ENCODE measurements around the gene SGCA. TPM values are rescaled to one million over a fixed set of nuclear protein-coding genes. Genes with fewer than 3 reads are reported as not detected.

SGCA gene
- total and polyA plus RNA-seq, 10 of the 15 experiments (the other 5 are each of a cell fraction or from before 2014, with no cell fraction given), result 0.13 to 2.2 (median 0.50) TPM; not detected in 2

- intact Hi-C loops (cut with micrococcal nuclease; ENCODE audit: unreplicated experiment), result no loop called here
- ChIA-PET CTCF (interaction anchor here (1.0 to 17.0 kb wide), 6 partner anchors 14 to 71 kb away, joined by 3 to 514 read pairs (median 22); partner anchors contain the start of gene PDK2), SMC1A (ENCODE audit: uncharacterized antibody, unreplicated experiment) (interaction anchor here (0.8 to 2.9 kb wide), 6 partner anchors 13 to 166 kb away, joined by 3 to 22 read pairs (median 7); no protein-coding TSS in a partner anchor), RAD21 (ENCODE audit: unreplicated experiment) (interaction anchor here (0.6 to 2.8 kb wide), 4 partner anchors 13 to 48 kb away, joined by 3 to 24 read pairs (median 8); partner anchors contain the start of gene PPP1R9B), POLR2A (interaction anchor here (0.6 to 2.8 kb wide), 4 partner anchors 11 to 135 kb away, joined by 3 to 18 read pairs (median 4); partner anchors contain the start of gene PDK2)
- no peak overlapping the region for H3K4me2 ChIP-seq (ENCODE audit: control insufficient read depth, insufficient read depth)
- no peak for FAIRE-seq
- WGBS (ENCODE audit: insufficient coverage, insufficient replicate concordance, low lambda C conversion rate, missing lambda C conversion rate), result 54% methylated on average over 9 of the region's 9 CpGs
- DNase-seq (ENCODE audit: low read depth, low spot score), result no peak
- H3K4me3 ChIP-seq, result no peak overlapping the region
- in situ Hi-C loops (cut with MboI), result no loop called here
- no peaks in the 10 kb centered on the region for H3K36me3 ChIP-seq (ENCODE audit: control insufficient read depth in 2 of 2, insufficient read depth in 2 of 2, low read length in 1 of 2)
- H3K4me1 ChIP-seq (ENCODE audit: control insufficient read depth, insufficient read depth, low read length), result peaks cover 26% of the 10 kb centered on the region
- no peak for ATAC-seq
- no peaks in the 10 kb centered on the region for H3K27me3 ChIP-seq (replicated peaks in 1 of 2; ENCODE audit: control insufficient read depth in 2 of 2, insufficient read depth in 2 of 2, low read length in 1 of 2)
- no peaks in the 10 kb centered on the region for H4K20me1 ChIP-seq (ENCODE audit: control insufficient read depth, insufficient read depth)
- no peak overlapping the region for H3K9ac ChIP-seq (ENCODE audit: control insufficient read depth, insufficient read depth, low read length)
- H3K9me3 ChIP-seq (replicated peaks; ENCODE audit: control insufficient read depth, insufficient read depth, low read length), result no peaks in the 10 kb centered on the region
- no TSS peak for BruUV-seq (replicated peaks)
- no peaks in the 10 kb centered on the region for H3K79me2 ChIP-seq (ENCODE audit: control insufficient read depth, insufficient read depth, low read length)
- no peak overlapping the region for H3K27ac ChIP-seq (ENCODE audit: control insufficient read depth, insufficient read depth)
- no peak overlapping the region for H2AFZ ChIP-seq (ENCODE audit: control insufficient read depth, low read depth, low read length)
- no peak for TF ChIP-seq TBL1XR1 (IDR thresholded peaks at IDR 0.05; ENCODE audit: low read depth, low read length)
- TF ChIP-seq DPF2 (IDR thresholded peaks at IDR 0.05), result no peak
These were observed 739 bp upstream of the SGCA start for GRCh38 chr17:50165066-50165465.

- SMC1A ChIA-PET (ENCODE audit: uncharacterized antibody, unreplicated experiment), result interaction anchor here (0.8 to 2.9 kb wide), 5 partner anchors 13 to 166 kb away, joined by 3 to 22 read pairs (median 8); no protein-coding TSS in a partner anchor
- Histone ChIP-seq H3K27me3 (replicated peaks in 1 of 2; ENCODE audit: control insufficient read depth in 2 of 2, insufficient read depth in 2 of 2, low read length in 1 of 2) (no peaks in the 10 kb centered on the region), H3K27ac (ENCODE audit: control insufficient read depth, insufficient read depth) (no peak overlapping the region), H2AFZ (ENCODE audit: control insufficient read depth, low read depth, low read length) (no peak overlapping the region), H3K9ac (ENCODE audit: control insufficient read depth, insufficient read depth, low read length) (no peak overlapping the region), H3K9me3 (replicated peaks; ENCODE audit: control insufficient read depth, insufficient read depth, low read length) (no peaks in the 10 kb centered on the region), H4K20me1 (ENCODE audit: control insufficient read depth, insufficient read depth) (no peaks in the 10 kb centered on the region), H3K4me1 (ENCODE audit: control insufficient read depth, insufficient read depth, low read length) (peaks cover 28% of the 10 kb centered on the region), H3K79me2 (ENCODE audit: control insufficient read depth, insufficient read depth, low read length) (no peaks in the 10 kb centered on the region), H3K4me2 (ENCODE audit: control insufficient read depth, insufficient read depth) (no peak overlapping the region), H3K36me3 (ENCODE audit: control insufficient read depth in 2 of 2, insufficient read depth in 2 of 2, low read length in 1 of 2) (no peaks in the 10 kb centered on the region), H3K4me3 (no peak overlapping the region)
- ATAC-seq, result no peak
- DNase-seq (ENCODE audit: low read depth, low spot score), result no peak
- in situ Hi-C loops (cut with MboI) (no loop called here), intact Hi-C loops (cut with micrococcal nuclease; ENCODE audit: unreplicated experiment) (no loop called here)
- BruUV-seq (replicated peaks), result no TSS peak
- POLR2A ChIA-PET, result interaction anchor here (0.8 to 2.8 kb wide), 5 partner anchors 13 to 71 kb away, joined by 3 to 18 read pairs (median 3); partner anchors contain the start of gene PDK2
- CTCF ChIA-PET, result interaction anchor here (0.7 to 17.0 kb wide), 10 partner anchors 13 to 168 kb away, joined by 3 to 514 read pairs (median 8); partner anchors contain the start of gene PDK2
- FAIRE-seq, result no peak
- RAD21 ChIA-PET (ENCODE audit: unreplicated experiment), result interaction anchor here (1.1 to 2.8 kb wide), 4 partner anchors 13 to 47 kb away, joined by 3 to 24 read pairs (median 8); partner anchors contain the start of gene PPP1R9B
- WGBS (ENCODE audit: insufficient coverage, insufficient replicate concordance, low lambda C conversion rate, missing lambda C conversion rate), result 83% methylated on average over 3 of the region's 3 CpGs
- TF ChIP-seq ATF2 (IDR thresholded peaks at IDR 0.05; ENCODE audit: low read length) (no peak), ASH2L (IDR thresholded peaks at IDR 0.05; ENCODE audit: borderline replicate concordance, low read depth) (no peak), PAX8 (IDR thresholded peaks at IDR 0.05) (no peak), EGR1 (IDR thresholded peaks at IDR 0.05; ENCODE audit: borderline replicate concordance in 1 of 2, low read depth in 2 of 2, low read length in 2 of 2) (no peak), NRF1 (conservative IDR thresholded peaks at IDR 0.05; ENCODE audit: low read depth, low read length) (no peak)
- TF ChIP-seq, protein P1, sequence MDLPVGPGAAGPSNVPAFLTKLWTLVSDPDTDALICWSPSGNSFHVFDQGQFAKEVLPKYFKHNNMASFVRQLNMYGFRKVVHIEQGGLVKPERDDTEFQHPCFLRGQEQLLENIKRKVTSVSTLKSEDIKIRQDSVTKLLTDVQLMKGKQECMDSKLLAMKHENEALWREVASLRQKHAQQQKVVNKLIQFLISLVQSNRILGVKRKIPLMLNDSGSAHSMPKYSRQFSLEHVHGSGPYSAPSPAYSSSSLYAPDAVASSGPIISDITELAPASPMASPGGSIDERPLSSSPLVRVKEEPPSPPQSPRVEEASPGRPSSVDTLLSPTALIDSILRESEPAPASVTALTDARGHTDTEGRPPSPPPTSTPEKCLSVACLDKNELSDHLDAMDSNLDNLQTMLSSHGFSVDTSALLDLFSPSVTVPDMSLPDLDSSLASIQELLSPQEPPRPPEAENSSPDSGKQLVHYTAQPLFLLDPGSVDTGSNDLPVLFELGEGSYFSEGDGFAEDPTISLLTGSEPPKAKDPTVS (IDR thresholded peaks at IDR 0.05; ENCODE audit: low read depth, low read length), result no peak
- TF ChIP-seq, protein P2, sequence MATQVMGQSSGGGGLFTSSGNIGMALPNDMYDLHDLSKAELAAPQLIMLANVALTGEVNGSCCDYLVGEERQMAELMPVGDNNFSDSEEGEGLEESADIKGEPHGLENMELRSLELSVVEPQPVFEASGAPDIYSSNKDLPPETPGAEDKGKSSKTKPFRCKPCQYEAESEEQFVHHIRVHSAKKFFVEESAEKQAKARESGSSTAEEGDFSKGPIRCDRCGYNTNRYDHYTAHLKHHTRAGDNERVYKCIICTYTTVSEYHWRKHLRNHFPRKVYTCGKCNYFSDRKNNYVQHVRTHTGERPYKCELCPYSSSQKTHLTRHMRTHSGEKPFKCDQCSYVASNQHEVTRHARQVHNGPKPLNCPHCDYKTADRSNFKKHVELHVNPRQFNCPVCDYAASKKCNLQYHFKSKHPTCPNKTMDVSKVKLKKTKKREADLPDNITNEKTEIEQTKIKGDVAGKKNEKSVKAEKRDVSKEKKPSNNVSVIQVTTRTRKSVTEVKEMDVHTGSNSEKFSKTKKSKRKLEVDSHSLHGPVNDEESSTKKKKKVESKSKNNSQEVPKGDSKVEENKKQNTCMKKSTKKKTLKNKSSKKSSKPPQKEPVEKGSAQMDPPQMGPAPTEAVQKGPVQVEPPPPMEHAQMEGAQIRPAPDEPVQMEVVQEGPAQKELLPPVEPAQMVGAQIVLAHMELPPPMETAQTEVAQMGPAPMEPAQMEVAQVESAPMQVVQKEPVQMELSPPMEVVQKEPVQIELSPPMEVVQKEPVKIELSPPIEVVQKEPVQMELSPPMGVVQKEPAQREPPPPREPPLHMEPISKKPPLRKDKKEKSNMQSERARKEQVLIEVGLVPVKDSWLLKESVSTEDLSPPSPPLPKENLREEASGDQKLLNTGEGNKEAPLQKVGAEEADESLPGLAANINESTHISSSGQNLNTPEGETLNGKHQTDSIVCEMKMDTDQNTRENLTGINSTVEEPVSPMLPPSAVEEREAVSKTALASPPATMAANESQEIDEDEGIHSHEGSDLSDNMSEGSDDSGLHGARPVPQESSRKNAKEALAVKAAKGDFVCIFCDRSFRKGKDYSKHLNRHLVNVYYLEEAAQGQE (IDR thresholded peaks at IDR 0.05; ENCODE audit: low read depth, low read length), result no peak
These were observed 339 bp upstream of the SGCA start for GRCh38 chr17:50165466-50165865.

Measured in GM12878 (cell line).